ENCODE measurements around the gene UPF3A.

UPF3A gene

DNA sequence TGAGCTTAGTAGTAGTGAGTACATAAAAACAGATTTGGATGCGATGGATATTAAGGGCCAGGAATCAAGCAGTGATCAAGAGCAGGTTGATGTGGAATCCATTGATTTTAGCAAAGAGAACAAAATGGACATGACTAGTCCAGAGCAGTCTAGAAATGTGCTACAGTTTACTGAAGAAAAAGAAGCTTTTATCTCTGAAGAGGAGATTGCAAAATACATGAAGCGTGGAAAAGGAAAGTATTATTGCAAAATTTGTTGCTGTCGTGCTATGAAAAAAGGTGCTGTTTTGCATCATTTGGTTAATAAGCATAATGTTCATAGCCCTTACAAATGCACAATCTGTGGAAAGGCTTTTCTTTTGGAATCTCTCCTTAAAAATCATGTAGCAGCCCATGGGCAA is 44.3 kb downstream of the UPF3A start:
- no peak for ATAC-seq
- TF ChIP-seq ESRRG (CRISPR knock-in tag; IDR thresholded peaks at IDR 0.05) (no peak), CREB5 (CRISPR knock-in tag; IDR thresholded peaks at IDR 0.05; ENCODE audit: low read depth) (no peak), ZC3H10 (CRISPR knock-in tag; IDR thresholded peaks at IDR 0.05) (no peak), RARB (CRISPR knock-in tag; IDR thresholded peaks at IDR 0.05) (no peak), CSRNP3 (CRISPR knock-in tag; IDR thresholded peaks at IDR 0.05) (no peak), PPARA (CRISPR knock-in tag; IDR thresholded peaks at IDR 0.05; ENCODE audit: borderline replicate concordance) (no peak)
- TF ChIP-seq, protein P1, sequence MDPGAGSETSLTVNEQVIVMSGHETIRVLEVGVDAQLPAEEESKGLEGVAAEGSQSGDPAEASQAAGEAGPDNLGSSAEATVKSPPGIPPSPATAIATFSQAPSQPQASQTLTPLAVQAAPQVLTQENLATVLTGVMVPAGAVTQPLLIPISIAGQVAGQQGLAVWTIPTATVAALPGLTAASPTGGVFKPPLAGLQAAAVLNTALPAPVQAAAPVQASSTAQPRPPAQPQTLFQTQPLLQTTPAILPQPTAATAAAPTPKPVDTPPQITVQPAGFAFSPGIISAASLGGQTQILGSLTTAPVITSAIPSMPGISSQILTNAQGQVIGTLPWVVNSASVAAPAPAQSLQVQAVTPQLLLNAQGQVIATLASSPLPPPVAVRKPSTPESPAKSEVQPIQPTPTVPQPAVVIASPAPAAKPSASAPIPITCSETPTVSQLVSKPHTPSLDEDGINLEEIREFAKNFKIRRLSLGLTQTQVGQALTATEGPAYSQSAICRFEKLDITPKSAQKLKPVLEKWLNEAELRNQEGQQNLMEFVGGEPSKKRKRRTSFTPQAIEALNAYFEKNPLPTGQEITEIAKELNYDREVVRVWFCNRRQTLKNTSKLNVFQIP (CRISPR knock-in tag; IDR thresholded peaks at IDR 0.05; ENCODE audit: borderline replicate concordance, low read depth), result no peak
- TF ChIP-seq, protein P2, sequence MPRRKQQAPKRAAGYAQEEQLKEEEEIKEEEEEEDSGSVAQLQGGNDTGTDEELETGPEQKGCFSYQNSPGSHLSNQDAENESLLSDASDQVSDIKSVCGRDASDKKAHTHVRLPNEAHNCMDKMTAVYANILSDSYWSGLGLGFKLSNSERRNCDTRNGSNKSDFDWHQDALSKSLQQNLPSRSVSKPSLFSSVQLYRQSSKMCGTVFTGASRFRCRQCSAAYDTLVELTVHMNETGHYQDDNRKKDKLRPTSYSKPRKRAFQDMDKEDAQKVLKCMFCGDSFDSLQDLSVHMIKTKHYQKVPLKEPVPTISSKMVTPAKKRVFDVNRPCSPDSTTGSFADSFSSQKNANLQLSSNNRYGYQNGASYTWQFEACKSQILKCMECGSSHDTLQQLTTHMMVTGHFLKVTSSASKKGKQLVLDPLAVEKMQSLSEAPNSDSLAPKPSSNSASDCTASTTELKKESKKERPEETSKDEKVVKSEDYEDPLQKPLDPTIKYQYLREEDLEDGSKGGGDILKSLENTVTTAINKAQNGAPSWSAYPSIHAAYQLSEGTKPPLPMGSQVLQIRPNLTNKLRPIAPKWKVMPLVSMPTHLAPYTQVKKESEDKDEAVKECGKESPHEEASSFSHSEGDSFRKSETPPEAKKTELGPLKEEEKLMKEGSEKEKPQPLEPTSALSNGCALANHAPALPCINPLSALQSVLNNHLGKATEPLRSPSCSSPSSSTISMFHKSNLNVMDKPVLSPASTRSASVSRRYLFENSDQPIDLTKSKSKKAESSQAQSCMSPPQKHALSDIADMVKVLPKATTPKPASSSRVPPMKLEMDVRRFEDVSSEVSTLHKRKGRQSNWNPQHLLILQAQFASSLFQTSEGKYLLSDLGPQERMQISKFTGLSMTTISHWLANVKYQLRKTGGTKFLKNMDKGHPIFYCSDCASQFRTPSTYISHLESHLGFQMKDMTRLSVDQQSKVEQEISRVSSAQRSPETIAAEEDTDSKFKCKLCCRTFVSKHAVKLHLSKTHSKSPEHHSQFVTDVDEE (CRISPR knock-in tag; IDR thresholded peaks at IDR 0.05), result no peak

GRCh38 chr13:114328034-114328433 is 46.6 kb downstream of the UPF3A start:
- no peak for ATAC-seq
- TF ChIP-seq TOX (CRISPR knock-in tag; IDR thresholded peaks at IDR 0.05; ENCODE audit: borderline replicate concordance) (no peak), ZFP3 (CRISPR knock-in tag; IDR thresholded peaks at IDR 0.05) (no peak), TCF4 (CRISPR knock-in tag; IDR thresholded peaks at IDR 0.05; ENCODE audit: borderline replicate concordance) (no peak), GLIS3 (CRISPR knock-in tag; IDR thresholded peaks at IDR 0.05) (no peak), OSR1 (CRISPR knock-in tag; IDR thresholded peaks at IDR 0.05) (no peak), CSRNP3 (CRISPR knock-in tag; IDR thresholded peaks at IDR 0.05) (no peak), ZNF70 (CRISPR knock-in tag; IDR thresholded peaks at IDR 0.05) (no peak), ESRRG (CRISPR knock-in tag; IDR thresholded peaks at IDR 0.05) (no peak), BACH2 (CRISPR knock-in tag; IDR thresholded peaks at IDR 0.05; ENCODE audit: borderline replicate concordance) (no peak), ZNF565 (CRISPR knock-in tag; conservative IDR thresholded peaks at IDR 0.05; ENCODE audit: low read depth) (no peak), CSDC2 (CRISPR knock-in tag; IDR thresholded peaks at IDR 0.05) (no peak), RARB (CRISPR knock-in tag; IDR thresholded peaks at IDR 0.05) (no peak), ZNF8 (CRISPR knock-in tag; IDR thresholded peaks at IDR 0.05) (no peak), ISL1 (CRISPR knock-in tag; IDR thresholded peaks at IDR 0.05) (no peak), ARNTL (CRISPR knock-in tag; IDR thresholded peaks at IDR 0.05; ENCODE audit: borderline replicate concordance, low read depth) (no peak)
- TF ChIP-seq, protein P2 (CRISPR knock-in tag; IDR thresholded peaks at IDR 0.05), result no peak
- TF ChIP-seq, protein P1 (CRISPR knock-in tag; IDR thresholded peaks at IDR 0.05; ENCODE audit: borderline replicate concordance, low read depth), result no peak

Data from SK-N-SH treated with all-trans-retinoic acid at 6 μM for 48 hours (cell line).